Ishikawa (cell line): ENCODE results near the gene TXNDC8.

Experiments
- CREB1 ChIP-seq: IDR thresholded peaks from 2 replicates; pipeline ENCODE4 v1.6.1; 2012; ENCODE audit warnings: low read depth
- FOXM1 ChIP-seq: IDR thresholded peaks from 2 replicates; pipeline ENCODE4 v1.6.1; 2012; ENCODE audit warnings: low read depth, borderline replicate concordance
- RAD21 ChIP-seq: IDR thresholded peaks from 2 replicates; pipeline ENCODE4 v1.6.1; 2012; ENCODE audit warnings: low read depth
- TAF1 ChIP-seq: IDR thresholded peaks from 2 replicates; pipeline ENCODE4 v1.6.1; 2012; ENCODE audit warnings: low read depth, mild to moderate bottlenecking

DNA sequence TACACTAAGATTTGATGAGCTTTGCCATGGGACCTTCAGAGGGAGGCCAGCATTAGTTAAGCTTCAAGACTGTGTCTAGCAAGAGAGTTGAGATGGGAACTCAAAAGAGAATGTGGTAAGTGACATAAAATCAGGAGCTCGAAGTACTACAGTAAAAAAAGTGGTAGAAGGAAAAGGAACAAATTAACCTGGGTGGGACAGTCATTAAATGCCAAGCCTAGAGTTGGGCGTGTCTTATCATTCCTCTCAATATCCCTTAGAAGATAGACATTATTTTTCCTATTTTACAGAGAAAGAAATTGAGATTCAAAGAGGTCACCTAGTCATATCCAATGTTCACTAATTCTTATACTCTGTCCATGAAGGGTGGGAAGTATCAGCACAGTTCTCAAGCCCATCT is 78.1 kb downstream of the TXNDC8 start:
- TF ChIP-seq CREB1 (no peak), RAD21 (no peak), FOXM1 (no peak), TAF1 (no peak)
